HG03439 (cell line): ENCODE measurements around the gene EIF4E1B.
A peak's percentile ranks its signal among the peaks of the same experiment; 100 is the strongest.

Experiments
- ATAC-seq: cut with Tn5 transposase; IDR thresholded peaks from one replicate; pipeline ENCODE4 v1.9.1; 2021; ENCODE audit warnings: mild to moderate bottlenecking, moderate library complexity; ENCODE audit not compliant: unreplicated experiment

The EIF4E1B gene

GRCh38 chr5:176603091-176603490 is 27.4 kb upstream of the EIF4E1B start:
- ATAC-seq, result no peak

GRCh38 chr5:176606032-176606431 is 24.4 kb upstream of the EIF4E1B start:
- no peak for ATAC-seq

GRCh38 chr5:176606875-176607274 is 23.6 kb upstream of the EIF4E1B start:
- ATAC-seq, result no peak

GRCh38 chr5:176608142-176608705 is 22.3 kb upstream of the EIF4E1B start:
- no peak for ATAC-seq

- ATAC-seq, result peak; percentile 3
Measured at GRCh38 chr5:176608937-176609723, 21.3 kb upstream of the EIF4E1B start.

GRCh38 chr5:176609724-176610434 is 20.6 kb upstream of the EIF4E1B start, which contains the start of gene GPRIN1:
GPRIN1 (minus strand) TSS chr5:176610156; CDS start chr5:176599834, 10,322 bp downstream.
- ATAC-seq, result peak; percentile 75

GRCh38 chr5:176610435-176610773 is 20.1 kb upstream of the EIF4E1B start:
- ATAC-seq, result no peak

- ATAC-seq, result no peak
Measured at GRCh38 chr5:176611435-176611834, 19.0 kb upstream of the EIF4E1B start.

GRCh38 chr5:176612008-176612407 is 18.5 kb upstream of the EIF4E1B start:
- no peak for ATAC-seq

GRCh38 chr5:176612855-176613254 is 17.6 kb upstream of the EIF4E1B start:
- no peak for ATAC-seq

- ATAC-seq, result no peak
Measured at GRCh38 chr5:176614805-176615478, 15.5 kb upstream of the EIF4E1B start.

- ATAC-seq, result no peak
Measured at GRCh38 chr5:176616511-176616910, 14.0 kb upstream of the EIF4E1B start.

GRCh38 chr5:176618783-176619182 is 11.7 kb upstream of the EIF4E1B start:
- no peak for ATAC-seq

GRCh38 chr5:176619203-176619568 is 11.3 kb upstream of the EIF4E1B start:
- no peak for ATAC-seq

GRCh38 chr5:176619569-176620332 is 10.7 kb upstream of the EIF4E1B start:
- no peak for ATAC-seq

- no peak for ATAC-seq
Measured at GRCh38 chr5:176620333-176620981, 10.0 kb upstream of the EIF4E1B start.

- no peak for ATAC-seq
Measured at GRCh38 chr5:176621661-176622079, 8.8 kb upstream of the EIF4E1B start.

GRCh38 chr5:176624142-176624541 is 6.3 kb upstream of the EIF4E1B start:
- no peak for ATAC-seq

GRCh38 chr5:176624938-176625337 is 5.5 kb upstream of the EIF4E1B start:
- no peak for ATAC-seq

- no peak for ATAC-seq
Measured at GRCh38 chr5:176625512-176625911, 5.0 kb upstream of the EIF4E1B start.
